Measurements from ENCODE around the gene OIT3. TPM values are rescaled to one million over a fixed set of nuclear protein-coding genes. Genes with fewer than 3 reads are reported as not detected.

Gene OIT3
- total and polyA plus RNA-seq, 2 of the 4 experiments (the other 2 are of a cell fraction): not detected

GRCh38 chr10:72946963-72947362 is 53.4 kb downstream of the OIT3 start:
- Histone ChIP-seq H2BK20ac (ENCODE audit: low read depth, low read length) (no peak overlapping the region), H4K20me1 (ENCODE audit: insufficient read depth, low read length) (no peaks in the 10 kb centered on the region), H2AK9ac (replicated peaks; ENCODE audit: low read depth, low read length, poor library complexity) (no peak overlapping the region), H3K14ac (replicated peaks; ENCODE audit: low read depth, low read length) (no peak overlapping the region), H3K4me1 (ENCODE audit: control insufficient read depth, insufficient read depth, low read length) (no peaks in the 10 kb centered on the region), H3K27ac (ENCODE audit: insufficient read depth, low read length) (no peak overlapping the region), H3K23ac (ENCODE audit: low read depth, low read length) (no peak overlapping the region), H3K56ac (ENCODE audit: extremely low read depth, insufficient read depth, low read length) (no peak overlapping the region), H3K9ac (ENCODE audit: low read depth, low read length) (no peak overlapping the region), H3K9me1 (ENCODE audit: insufficient read depth, low read length) (no peaks in the 10 kb centered on the region), H2BK5ac (ENCODE audit: low read depth, low read length, poor library complexity, severe bottlenecking) (no peak overlapping the region), H4K8ac (ENCODE audit: low read depth in 2 of 2, low read length in 2 of 2) (no peak overlapping the region), H3K36me3 (ENCODE audit: control insufficient read depth, insufficient read depth, low read length) (no peaks in the 10 kb centered on the region), H3K4me2 (ENCODE audit: low read depth, low read length) (no peak overlapping the region), H3K4me3 (ENCODE audit: insufficient read depth, low read depth, low read length) (no peak overlapping the region), H3K79me1 (ENCODE audit: low read depth in 1 of 2, low read length in 2 of 2) (no peaks in the 10 kb centered on the region), H2AFZ (replicated peaks; ENCODE audit: low read length, poor library complexity) (no peak overlapping the region), H3K9me3 (ENCODE audit: control insufficient read depth, insufficient read depth, low read length) (no peaks in the 10 kb centered on the region), H2AK5ac (ENCODE audit: low read depth, low read length) (no peak overlapping the region), H4K91ac (ENCODE audit: insufficient read depth, low read depth, low read length) (no peak overlapping the region), H3K18ac (ENCODE audit: low read depth, low read length) (no peak overlapping the region), H3K4ac (ENCODE audit: low read depth, low read length) (no peak overlapping the region), H2BK15ac (ENCODE audit: low read depth, low read length) (no peak overlapping the region), H2BK120ac (ENCODE audit: low read depth, low read length) (no peak overlapping the region), H3K27me3 (ENCODE audit: control insufficient read depth, insufficient read depth, low read length) (peaks cover 22% of the 10 kb centered on the region), H4K5ac (ENCODE audit: low read depth, low read length) (no peak overlapping the region)
- no peak for TF ChIP-seq NFE2L2 (IDR thresholded peaks at IDR 0.05; ENCODE audit: low read depth, low read length)
- TF ChIP-seq FOS (IDR thresholded peaks at IDR 0.05; ENCODE audit: low read depth, low read length): no peak
- DNase-seq (no peak), ATAC-seq (ENCODE audit: low read depth) (no peak)
- intact Hi-C loops (cut with micrococcal nuclease): no loop called here
- ChIA-PET CTCF (no interaction called here), POLR2A (ENCODE audit: unreplicated experiment) (no interaction called here)
- no TSS peak for BruUV-seq (replicated peaks)
- in situ Hi-C loops (cut with MboI; ENCODE audit: low sequenced_read_pairs): no loop called here
- WGBS, 2 experiments (ENCODE audit: extremely low coverage in 2 of 2, insufficient read length in 1 of 2): no CpG with 5 or more reads among the region's 1 CpG
- dilution Hi-C loops (cut with HindIII; ENCODE audit: low sequenced_read_pairs, unreplicated experiment): no loop called here
